Suppressor macrophage treated with lipopolysaccharide for 1 hour (primary cell): Measurements from ENCODE around the gene SFMBT2.

Source experiments
- DNase-seq, 3 donors: peaks; one replicate each; pipeline ENCODE4 v3.0.0-alpha.2; 2020 to 2022

SFMBT2 gene

GRCh38 chr10:7122561-7122960, 288.3 kb downstream of the SFMBT2 start:
- no peak for DNase-seq

- peak; percentile 76 to 86 (median 80) for DNase-seq
Measured at GRCh38 chr10:7121154-7121797, 289.6 kb downstream of the SFMBT2 start.

GRCh38 chr10:7119325-7120015, 291.4 kb downstream of the SFMBT2 start:
- no peak for DNase-seq

GRCh38 chr10:7117806-7118674, 292.8 kb downstream of the SFMBT2 start:
- DNase-seq: no peak

- DNase-seq: no peak
Measured at GRCh38 chr10:7117177-7117799, 293.5 kb downstream of the SFMBT2 start.

- peak; percentile 64 to 91 (median 86) for DNase-seq
Measured at GRCh38 chr10:7111561-7111960, 299.3 kb downstream of the SFMBT2 start.

- DNase-seq: no peak
Measured at GRCh38 chr10:7111089-7111488, 299.7 kb downstream of the SFMBT2 start.
